ENCODE results near the gene KDM4C. TPM values are rescaled to one million over a fixed set of nuclear protein-coding genes. Genes with fewer than 3 reads are reported as not detected.
"Not testable (repeated sequence)": the region's sequence is repeated elsewhere in the genome, so short reads cannot be mapped to it uniquely, and the experiment has no call there.

KDM4C gene
- total RNA-seq, 1 donor from 2014 or later = 14.2 TPM

- intact Hi-C loops (cut with micrococcal nuclease) = no loop called here
- DNase-seq (no peak), ATAC-seq (no peak)
These were observed 228.5 kb downstream of the KDM4C start for GRCh38 chr9:6986141-6986815.

GRCh38 chr9:6987381-6987780 is 229.6 kb downstream of the KDM4C start:
- intact Hi-C loops (cut with micrococcal nuclease) = no loop called here
- DNase-seq (no peak), ATAC-seq (no peak)

GRCh38 chr9:6991418-6991817 is 233.6 kb downstream of the KDM4C start:
- ATAC-seq (no peak), DNase-seq (no peak)
- intact Hi-C loops (cut with micrococcal nuclease) = no loop called here

GRCh38 chr9:6996061-6996854 is 238.5 kb downstream of the KDM4C start:
- intact Hi-C loops (cut with micrococcal nuclease) = no loop called here
- DNase-seq (no peak), ATAC-seq (peak; percentile 74)

GRCh38 chr9:6997330-6997729 is 239.6 kb downstream of the KDM4C start:
- DNase-seq (no peak), ATAC-seq (no peak)
- intact Hi-C loops (cut with micrococcal nuclease) = no loop called here

- no peak for ATAC-seq
- no peak for DNase-seq
- intact Hi-C loops (cut with micrococcal nuclease) = no loop called here
These were observed 242.0 kb downstream of the KDM4C start for GRCh38 chr9:6999794-7000193.

GRCh38 chr9:7001571-7001970 is 243.8 kb downstream of the KDM4C start:
- intact Hi-C loops (cut with micrococcal nuclease) = no loop called here
- ATAC-seq (no peak), DNase-seq (no peak)

- intact Hi-C loops (cut with micrococcal nuclease) = no loop called here
- ATAC-seq = no peak
- DNase-seq = no peak
These were observed 246.1 kb downstream of the KDM4C start for GRCh38 chr9:7003861-7004260.

GRCh38 chr9:7006417-7006816 is 248.6 kb downstream of the KDM4C start:
- intact Hi-C loops (cut with micrococcal nuclease) = no loop called here
- no peak for DNase-seq
- no peak for ATAC-seq

GRCh38 chr9:7008411-7008810 is 250.6 kb downstream of the KDM4C start:
- intact Hi-C loops (cut with micrococcal nuclease) = no loop called here
- no peak for DNase-seq

GRCh38 chr9:7009065-7009464 is 251.3 kb downstream of the KDM4C start:
- intact Hi-C loops (cut with micrococcal nuclease) = no loop called here
- no peak for DNase-seq
- no peak for ATAC-seq

More at GRCh38 chr9:7008411-7008810, 250.6 kb downstream of the KDM4C start:
- no peak for ATAC-seq

GRCh38 chr9:7011395-7012067 is 253.8 kb downstream of the KDM4C start:
- intact Hi-C loops (cut with micrococcal nuclease) = no loop called here
- ATAC-seq = no peak
- DNase-seq = no peak

- intact Hi-C loops (cut with micrococcal nuclease) = no loop called here
- DNase-seq = no peak
- ATAC-seq = no peak
These were observed 270.2 kb downstream of the KDM4C start for GRCh38 chr9:7027996-7028395.

- ATAC-seq (no peak), DNase-seq (no peak)
- intact Hi-C loops (cut with micrococcal nuclease) = no loop called here
These were observed 270.8 kb downstream of the KDM4C start for GRCh38 chr9:7028591-7028990.

- intact Hi-C loops (cut with micrococcal nuclease); ATAC-seq; DNase-seq: not testable (repeated sequence)
These were observed 273.2 kb downstream of the KDM4C start for GRCh38 chr9:7030943-7031342.

- no peak for DNase-seq
- peak; percentile 20 for ATAC-seq
- intact Hi-C loops (cut with micrococcal nuclease) = no loop called here
These were observed 275.6 kb downstream of the KDM4C start for GRCh38 chr9:7033076-7034045.

GRCh38 chr9:7037176-7037575 is 279.4 kb downstream of the KDM4C start:
- intact Hi-C loops (cut with micrococcal nuclease) = no loop called here
- DNase-seq (no peak), ATAC-seq (no peak)

- ATAC-seq (no peak), DNase-seq (no peak)
- intact Hi-C loops (cut with micrococcal nuclease) = no loop called here
These were observed 284.4 kb downstream of the KDM4C start for GRCh38 chr9:7042124-7042523.

GRCh38 chr9:7045361-7045760 is 287.6 kb downstream of the KDM4C start:
- DNase-seq (no peak), ATAC-seq (no peak)
- intact Hi-C loops (cut with micrococcal nuclease) = no loop called here

Measured in left ventricle myocardium superior (tissue), 1 donor.